NOMO-1 (cell line): ENCODE measurements around the gene IFT43.

ENCODE experiments used
- DNase-seq, 2 experiments: peaks; one replicate each; lab custom pipeline; 2025; ENCODE audit not compliant: unreplicated experiment in 2 of 2; lab: John Stamatoyannopoulos, UW

The IFT43 gene

GRCh38 chr14:76101391-76102379, 116.1 kb downstream of the IFT43 start:
- no peak for DNase-seq

- DNase-seq, result no peak
Measured at GRCh38 chr14:76104802-76105355, 119.3 kb downstream of the IFT43 start.

GRCh38 chr14:76106188-76106587, 120.6 kb downstream of the IFT43 start:
- DNase-seq, result no peak

GRCh38 chr14:76109087-76109880, 123.7 kb downstream of the IFT43 start:
- no peak for DNase-seq

GRCh38 chr14:76112889-76113624, 127.5 kb downstream of the IFT43 start:
- DNase-seq, result no peak

- no peak for DNase-seq
Measured at GRCh38 chr14:76113691-76114090, 128.1 kb downstream of the IFT43 start.

- peak in 1 of 2 experiments; percentile 22 for DNase-seq
Measured at GRCh38 chr14:76115010-76115422, 129.5 kb downstream of the IFT43 start.

GRCh38 chr14:76117789-76118484, 132.4 kb downstream of the IFT43 start:
- no peak for DNase-seq

GRCh38 chr14:76118594-76118993, 133.0 kb downstream of the IFT43 start:
- DNase-seq, result no peak

- peak in 1 of 2 experiments; percentile 30 for DNase-seq
Measured at GRCh38 chr14:76121089-76121748, 135.7 kb downstream of the IFT43 start.

- no peak for DNase-seq
Measured at GRCh38 chr14:76123426-76124225, 138.1 kb downstream of the IFT43 start.

GRCh38 chr14:76125511-76125910, 139.9 kb downstream of the IFT43 start:
- DNase-seq, result no peak

GRCh38 chr14:76126076-76126475, 140.5 kb downstream of the IFT43 start:
- peak; percentile 76 to 89 for DNase-seq

GRCh38 chr14:76129851-76130576, 144.5 kb downstream of the IFT43 start:
- DNase-seq, result no peak

- no peak for DNase-seq
Measured at GRCh38 chr14:76131071-76131965, 145.8 kb downstream of the IFT43 start.

GRCh38 chr14:76133103-76133502, 147.5 kb downstream of the IFT43 start:
- DNase-seq, result peak; percentile 26 to 38
